Parathyroid adenoma (tissue), 2 donors: ENCODE results near the gene SCAI.
"Not testable (repeated sequence)": the region's sequence is repeated elsewhere in the genome, so short reads cannot be mapped to it uniquely, and the experiment has no call there.

Source experiments
- H2AFZ ChIP-seq: fragments of 300-600 bp; sonication (generic); one replicate; pipeline ENCODE4 v1.7.0; 2017; ENCODE audit warnings: antibody characterized with exemption, mild to moderate bottlenecking
- H3K27ac ChIP-seq: fragments of 300-600 bp; sonication (generic); one replicate; pipeline ENCODE4 v1.7.0; 2017
- H3K27me3 ChIP-seq: fragments of 300-600 bp; sonication (generic); one replicate; pipeline ENCODE4 v1.7.0; 2017; ENCODE audit warnings: low read length; ENCODE audit not compliant: control insufficient read depth, insufficient read depth
- H3K36me3 ChIP-seq: fragments of 300-600 bp; sonication (generic); one replicate; pipeline ENCODE4 v1.7.0; 2017; ENCODE audit warnings: low read length; ENCODE audit not compliant: control insufficient read depth, insufficient read depth
- H3K4me1 ChIP-seq: fragments of 300-600 bp; sonication (generic); one replicate; pipeline ENCODE4 v1.7.0; 2017; ENCODE audit warnings: control low read depth
- H3K4me2 ChIP-seq: fragments of 300-600 bp; sonication (generic); one replicate; pipeline ENCODE4 v1.7.0; 2017; ENCODE audit warnings: low read length
- H3K4me3 ChIP-seq: fragments of 300-600 bp; sonication (generic); one replicate; pipeline ENCODE4 v1.7.0; 2017; ENCODE audit warnings: low read depth, low read length
- H3K79me2 ChIP-seq: fragments of 300-600 bp; sonication (generic); one replicate; pipeline ENCODE4 v1.7.0; 2017; ENCODE audit warnings: control low read depth
- H3K9ac ChIP-seq: fragments of 300-600 bp; sonication (generic); one replicate; pipeline ENCODE4 v1.7.0; 2017; ENCODE audit warnings: mild to moderate bottlenecking
- H3K9me3 ChIP-seq: fragments of 300-600 bp; sonication (generic); one replicate; pipeline ENCODE4 v1.7.0; 2017; ENCODE audit warnings: low read length; ENCODE audit not compliant: control insufficient read depth
- TF ChIP-seq, protein P1 (sequence below): fragments of 300-600 bp; sonication (generic); IDR thresholded peaks from one replicate; pipeline ENCODE4 v1.7.0; 2017; ENCODE audit warnings: antibody characterized with exemption, mild to moderate bottlenecking
- donor health status: primary hyperparathyroidism.

The SCAI gene

DNA sequence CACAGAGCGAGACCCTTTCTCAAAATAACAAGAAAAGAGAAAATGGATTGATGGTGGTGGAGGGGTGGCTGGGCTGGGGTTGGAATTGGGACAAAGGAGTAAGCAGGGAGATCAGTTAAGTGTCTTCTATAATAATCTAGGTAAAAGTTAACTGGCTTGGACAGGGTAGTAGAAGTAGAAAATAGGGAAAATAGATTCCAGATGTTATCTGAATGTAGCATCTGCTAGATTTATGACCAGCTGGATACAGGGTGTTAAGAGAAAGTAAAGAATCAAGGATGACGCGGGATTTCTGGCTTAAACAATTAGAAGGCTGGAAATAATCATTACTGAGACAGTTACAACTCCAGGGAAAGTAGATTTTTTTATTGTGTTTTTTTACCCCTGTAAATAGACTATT is 33.3 kb upstream of the SCAI start:
- Histone ChIP-seq H3K4me3 (no peak overlapping the region), H3K27ac (no peak overlapping the region), H3K79me2 (peaks cover 30% of the 10 kb centered on the region), H2AFZ (no peak overlapping the region), H3K9ac (no peak overlapping the region), H3K36me3 (no peaks in the 10 kb centered on the region), H3K27me3 (no peaks in the 10 kb centered on the region), H3K9me3 (no peaks in the 10 kb centered on the region), H3K4me1 (no peaks in the 10 kb centered on the region), H3K4me2 (no peak overlapping the region)
- TF ChIP-seq, protein P1, sequence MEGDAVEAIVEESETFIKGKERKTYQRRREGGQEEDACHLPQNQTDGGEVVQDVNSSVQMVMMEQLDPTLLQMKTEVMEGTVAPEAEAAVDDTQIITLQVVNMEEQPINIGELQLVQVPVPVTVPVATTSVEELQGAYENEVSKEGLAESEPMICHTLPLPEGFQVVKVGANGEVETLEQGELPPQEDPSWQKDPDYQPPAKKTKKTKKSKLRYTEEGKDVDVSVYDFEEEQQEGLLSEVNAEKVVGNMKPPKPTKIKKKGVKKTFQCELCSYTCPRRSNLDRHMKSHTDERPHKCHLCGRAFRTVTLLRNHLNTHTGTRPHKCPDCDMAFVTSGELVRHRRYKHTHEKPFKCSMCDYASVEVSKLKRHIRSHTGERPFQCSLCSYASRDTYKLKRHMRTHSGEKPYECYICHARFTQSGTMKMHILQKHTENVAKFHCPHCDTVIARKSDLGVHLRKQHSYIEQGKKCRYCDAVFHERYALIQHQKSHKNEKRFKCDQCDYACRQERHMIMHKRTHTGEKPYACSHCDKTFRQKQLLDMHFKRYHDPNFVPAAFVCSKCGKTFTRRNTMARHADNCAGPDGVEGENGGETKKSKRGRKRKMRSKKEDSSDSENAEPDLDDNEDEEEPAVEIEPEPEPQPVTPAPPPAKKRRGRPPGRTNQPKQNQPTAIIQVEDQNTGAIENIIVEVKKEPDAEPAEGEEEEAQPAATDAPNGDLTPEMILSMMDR = no peak

DNA sequence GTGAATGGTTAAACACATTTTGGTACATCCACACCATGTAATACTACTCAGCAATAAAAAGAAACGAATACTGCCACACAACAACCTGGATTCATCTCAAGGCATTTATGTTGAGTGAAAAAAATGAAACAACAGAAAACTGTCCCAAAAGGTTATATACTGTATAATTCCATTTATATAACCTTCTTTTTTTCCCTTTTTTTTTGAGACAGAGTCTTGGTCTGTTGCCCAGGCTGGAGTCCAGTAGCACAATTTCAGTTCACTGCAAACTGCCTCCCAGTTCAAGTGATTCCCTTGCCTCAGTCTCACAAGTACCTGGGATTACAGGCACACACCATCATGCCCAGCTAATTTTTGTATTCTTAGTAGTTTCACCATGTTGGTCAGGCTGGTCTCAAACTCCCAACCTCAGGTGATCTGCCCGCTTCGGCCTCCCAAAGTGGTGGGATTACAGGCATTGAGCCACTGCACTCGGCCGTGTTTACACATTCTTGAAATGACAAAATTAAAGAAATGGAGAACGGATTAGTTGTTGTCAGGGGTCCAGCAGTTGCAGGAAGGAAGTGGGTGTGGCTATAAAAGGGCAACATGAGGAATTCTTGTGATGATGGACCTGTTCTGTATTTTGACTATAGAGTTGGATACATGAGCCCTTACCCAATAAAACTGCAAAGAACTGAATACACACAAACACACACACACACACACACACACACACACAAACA is 28.9 kb upstream of the SCAI start:
- no peaks in the 10 kb centered on the region for H3K36me3 ChIP-seq
- peaks cover 20% of the 10 kb centered on the region for H3K79me2 ChIP-seq
- no peak overlapping the region for H3K4me3 ChIP-seq
- TF ChIP-seq, protein P1 = no peak
- no peaks in the 10 kb centered on the region for H3K27me3 ChIP-seq
- H3K4me2 ChIP-seq = no peak overlapping the region
- no peak overlapping the region for H2AFZ ChIP-seq
- no peak overlapping the region for H3K27ac ChIP-seq
- no peaks in the 10 kb centered on the region for H3K4me1 ChIP-seq
- no peak overlapping the region for H3K9ac ChIP-seq
- H3K9me3 ChIP-seq = no peaks in the 10 kb centered on the region

DNA sequence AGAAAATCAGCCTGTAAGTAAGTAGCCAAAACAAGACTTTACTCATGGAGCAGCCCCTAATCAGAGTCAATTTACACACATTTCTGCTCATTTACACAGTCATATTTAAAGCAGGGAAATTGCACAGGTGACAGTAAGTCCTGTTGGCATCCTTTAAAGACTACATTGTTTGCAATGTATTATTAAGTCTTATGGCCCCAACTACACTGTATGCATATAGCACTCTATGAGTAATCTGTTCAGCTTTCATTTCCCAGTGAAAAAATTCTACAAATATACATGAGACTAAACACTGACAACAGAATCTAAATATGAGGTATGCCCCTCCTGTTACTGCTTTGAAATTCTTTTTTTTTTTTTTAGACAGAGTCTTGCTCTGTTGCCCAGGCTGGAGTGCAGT is 26.6 kb upstream of the SCAI start:
- TF ChIP-seq, protein P1 = no peak
- peaks cover 7% of the 10 kb centered on the region for H3K79me2 ChIP-seq
- H3K9me3 ChIP-seq = no peaks in the 10 kb centered on the region
- H3K27ac ChIP-seq = no peak overlapping the region
- H2AFZ ChIP-seq = no peak overlapping the region
- H3K27me3 ChIP-seq = no peaks in the 10 kb centered on the region
- no peaks in the 10 kb centered on the region for H3K36me3 ChIP-seq
- no peaks in the 10 kb centered on the region for H3K4me1 ChIP-seq
- no peak overlapping the region for H3K4me2 ChIP-seq
- H3K9ac ChIP-seq = no peak overlapping the region
- no peak overlapping the region for H3K4me3 ChIP-seq

DNA sequence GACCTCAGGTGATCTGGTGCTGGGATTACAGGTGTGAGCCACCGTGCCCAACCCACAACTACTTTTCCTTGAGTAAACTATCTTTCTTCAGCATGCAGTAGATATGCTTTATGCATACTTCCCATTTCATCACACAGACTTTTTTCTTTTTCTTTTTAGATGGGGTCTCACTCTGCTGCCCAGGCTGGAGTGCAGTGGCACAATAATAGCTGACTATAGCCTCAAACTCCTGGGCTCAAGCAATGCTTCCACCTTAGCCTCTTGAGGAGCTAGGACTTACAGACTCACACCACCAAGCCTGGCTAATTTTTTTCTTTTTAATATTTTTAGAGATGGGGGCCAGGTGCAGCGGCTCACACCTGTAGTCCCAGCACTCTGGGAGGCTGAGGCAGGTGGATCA is 23.4 kb upstream of the SCAI start:
- Histone ChIP-seq H3K27me3 (no peaks in the 10 kb centered on the region), H2AFZ (no peak overlapping the region), H3K4me2 (no peak overlapping the region), H3K27ac (no peak overlapping the region), H3K9me3 (no peaks in the 10 kb centered on the region), H3K4me1 (no peaks in the 10 kb centered on the region), H3K4me3 (no peak overlapping the region), H3K36me3 (no peaks in the 10 kb centered on the region), H3K79me2 (no peaks in the 10 kb centered on the region), H3K9ac (no peak overlapping the region)
- TF ChIP-seq, protein P1 = no peak

DNA sequence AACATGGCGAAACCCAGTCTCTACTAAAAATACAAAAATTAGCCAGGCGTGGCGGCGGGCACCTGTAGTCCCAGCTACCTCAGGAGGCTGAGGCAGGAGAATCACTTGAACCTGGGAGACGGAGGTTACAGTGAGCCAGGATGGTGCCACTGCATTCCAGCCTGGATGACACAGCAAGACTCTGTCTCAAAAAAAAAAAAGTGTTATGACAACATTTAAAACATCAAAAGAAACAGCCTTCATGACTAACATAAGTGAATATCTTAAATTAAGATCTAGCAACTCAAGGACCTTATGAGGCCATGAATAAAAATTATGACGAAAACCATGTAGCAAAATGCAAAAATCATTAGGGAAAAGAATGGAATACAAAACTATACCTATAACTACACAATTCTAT is 19.6 kb upstream of the SCAI start:
- not testable (repeated sequence) for H3K4me3 ChIP-seq, H3K9ac ChIP-seq, H3K27me3 ChIP-seq, H3K4me2 ChIP-seq, H3K9me3 ChIP-seq, H3K79me2 ChIP-seq, H2AFZ ChIP-seq, H3K27ac ChIP-seq, H3K4me1 ChIP-seq, H3K36me3 ChIP-seq
